Measurements from ENCODE around the gene ABHD11.

The ABHD11 gene

GRCh38 chr7:73688288-73688687 lies 50.3 kb downstream of the ABHD11 start:
- no peaks in the 10 kb centered on the region for H3K27me3 ChIP-seq (ENCODE audit: low read depth, low read length)
- H3K4me1 ChIP-seq (ENCODE audit: control insufficient read depth in 1 of 2, insufficient read depth in 2 of 2, low read length in 2 of 2) = peaks cover 0 to 6% of the 10 kb centered on the region in 2 donors
- no peaks in the 10 kb centered on the region for H3K9me3 ChIP-seq (ENCODE audit: control insufficient read depth in 1 of 2, low read length in 2 of 2)
- no peak overlapping the region for H3K4me3 ChIP-seq (ENCODE audit: low read depth in 1 of 2, low read length in 2 of 2)
- no peak overlapping the region for H3K27ac ChIP-seq (ENCODE audit: low read length)
- H3K36me3 ChIP-seq (ENCODE audit: control insufficient read depth in 1 of 2, insufficient read depth in 2 of 2, low read length in 2 of 2) = peaks cover 30 to 54% of the 10 kb centered on the region in 2 donors

Data from muscle layer of duodenum (tissue), 2 donors.